ENCODE data around the gene HDGF.
A peak's percentile ranks its signal among the peaks of the same experiment; 100 is the strongest.

The HDGF gene

GRCh38 chr1:156751451-156751756 is at the start of gene HDGF:
TSS of gene HDGF (minus strand) at chr1:156751675. CDS start at chr1:156751429, 246 bp downstream.
- TF ChIP-seq ZFX (IDR thresholded peaks at IDR 0.05) (peak; percentile 76), CTCF (conservative IDR thresholded peaks at IDR 0.05) (no peak)
- H3K27ac ChIP-seq: peak within 1 kb of the TSS; percentile 100

GRCh38 chr1:156797212-156797871 is 45.9 kb upstream of the HDGF start:
- no peak overlapping the region for H3K27ac ChIP-seq
- TF ChIP-seq CTCF (conservative IDR thresholded peaks at IDR 0.05) (peak; percentile 90), ZFX (IDR thresholded peaks at IDR 0.05) (no peak)

- TF ChIP-seq CTCF (conservative IDR thresholded peaks at IDR 0.05): no peak
- no peak for TF ChIP-seq ZFX (IDR thresholded peaks at IDR 0.05)
- H3K27ac ChIP-seq: no peak overlapping the region
Observed at GRCh38 chr1:156796340-156797097, 45.0 kb upstream of the HDGF start.

GRCh38 chr1:156795787-156796186 is 44.3 kb upstream of the HDGF start:
- H3K27ac ChIP-seq: no peak overlapping the region
- TF ChIP-seq CTCF (conservative IDR thresholded peaks at IDR 0.05) (no peak), ZFX (IDR thresholded peaks at IDR 0.05) (no peak)

GRCh38 chr1:156795374-156795733 is 43.9 kb upstream of the HDGF start:
- no peak overlapping the region for H3K27ac ChIP-seq
- no peak for TF ChIP-seq CTCF (conservative IDR thresholded peaks at IDR 0.05)
- no peak for TF ChIP-seq ZFX (IDR thresholded peaks at IDR 0.05)

- TF ChIP-seq ZFX (IDR thresholded peaks at IDR 0.05): no peak
- TF ChIP-seq CTCF (conservative IDR thresholded peaks at IDR 0.05): no peak
- no peak overlapping the region for H3K27ac ChIP-seq
Observed at GRCh38 chr1:156794506-156795373, 43.3 kb upstream of the HDGF start.
